Right hindlimb (tissue), 1 donor: ENCODE data around the gene PLA2G7.
"Not testable (repeated sequence)": the region's sequence is repeated elsewhere in the genome, so short reads cannot be mapped to it uniquely, and the experiment has no call there.

Source experiments
- DNase-seq: peaks from one replicate; pipeline ENCODE4 v3.0.0-alpha.2; 2018

Gene PLA2G7

DNA sequence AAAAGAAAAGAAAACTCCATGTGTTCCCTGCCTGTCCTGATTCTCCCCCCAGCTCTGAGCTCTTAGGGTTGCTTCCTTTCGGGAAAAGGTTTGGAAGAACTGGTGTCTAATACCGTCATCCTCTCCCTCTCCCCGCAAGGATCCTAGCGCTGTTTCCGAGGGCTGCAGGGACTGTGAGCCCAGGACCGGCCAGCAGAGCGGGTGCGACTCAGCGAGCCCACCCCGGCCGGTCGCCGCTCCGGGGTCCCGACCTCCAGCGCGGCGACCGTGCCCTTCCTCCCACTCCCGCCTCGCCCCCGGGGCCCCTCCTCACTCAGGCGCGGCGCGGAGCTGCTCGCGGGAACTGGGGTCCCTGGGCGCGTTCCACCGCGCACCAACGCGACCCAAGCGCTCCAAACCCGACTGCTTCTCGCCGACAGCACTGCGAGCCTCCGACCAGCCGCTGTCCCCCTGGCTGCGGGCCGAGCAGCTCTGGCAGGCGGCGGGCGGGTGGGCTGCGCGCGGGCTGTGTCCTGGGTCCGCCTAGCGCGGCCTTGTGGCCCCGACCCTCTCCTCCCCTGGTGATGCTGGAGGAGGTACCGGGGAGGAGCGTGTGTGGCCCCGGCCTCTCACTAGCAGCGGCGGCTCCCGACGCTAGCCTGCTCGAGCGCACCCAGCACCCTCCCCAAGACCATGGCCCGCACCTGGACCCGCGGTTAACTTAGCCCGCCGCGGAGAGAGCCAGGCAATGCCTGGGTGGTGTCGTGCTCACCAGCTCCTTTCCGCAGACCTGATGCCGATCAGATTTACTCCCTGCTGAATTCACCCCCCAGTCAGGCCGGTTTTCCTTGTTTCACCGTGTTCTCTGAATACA lies at the start of gene PLA2G7:
Gene PLA2G7, minus strand, starts transcription at position 509 of the 853 bp plus-strand sequence. CDS start 12,484 bp downstream, outside the sequence.
- peak; percentile 56 for DNase-seq

DNA sequence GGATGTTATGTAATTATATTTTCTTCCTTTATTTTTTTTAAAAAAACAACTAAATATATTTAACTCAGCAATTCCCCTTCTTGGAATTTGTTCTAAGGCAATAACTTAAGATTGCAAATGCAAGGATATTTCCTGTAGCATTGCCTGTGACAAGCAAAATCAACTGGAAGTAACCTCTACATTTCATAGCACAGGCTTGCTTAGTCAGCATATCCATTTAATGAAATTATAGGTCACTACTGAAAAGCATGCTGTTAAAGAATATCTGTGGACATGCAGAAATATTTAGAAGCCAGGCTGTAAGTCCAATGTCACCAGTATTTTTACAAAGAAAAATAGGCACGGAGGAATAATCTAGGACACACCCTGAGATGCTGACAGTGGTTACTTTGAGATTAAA lies 49.4 kb upstream of the PLA2G7 start:
- DNase-seq, result no peak

DNA sequence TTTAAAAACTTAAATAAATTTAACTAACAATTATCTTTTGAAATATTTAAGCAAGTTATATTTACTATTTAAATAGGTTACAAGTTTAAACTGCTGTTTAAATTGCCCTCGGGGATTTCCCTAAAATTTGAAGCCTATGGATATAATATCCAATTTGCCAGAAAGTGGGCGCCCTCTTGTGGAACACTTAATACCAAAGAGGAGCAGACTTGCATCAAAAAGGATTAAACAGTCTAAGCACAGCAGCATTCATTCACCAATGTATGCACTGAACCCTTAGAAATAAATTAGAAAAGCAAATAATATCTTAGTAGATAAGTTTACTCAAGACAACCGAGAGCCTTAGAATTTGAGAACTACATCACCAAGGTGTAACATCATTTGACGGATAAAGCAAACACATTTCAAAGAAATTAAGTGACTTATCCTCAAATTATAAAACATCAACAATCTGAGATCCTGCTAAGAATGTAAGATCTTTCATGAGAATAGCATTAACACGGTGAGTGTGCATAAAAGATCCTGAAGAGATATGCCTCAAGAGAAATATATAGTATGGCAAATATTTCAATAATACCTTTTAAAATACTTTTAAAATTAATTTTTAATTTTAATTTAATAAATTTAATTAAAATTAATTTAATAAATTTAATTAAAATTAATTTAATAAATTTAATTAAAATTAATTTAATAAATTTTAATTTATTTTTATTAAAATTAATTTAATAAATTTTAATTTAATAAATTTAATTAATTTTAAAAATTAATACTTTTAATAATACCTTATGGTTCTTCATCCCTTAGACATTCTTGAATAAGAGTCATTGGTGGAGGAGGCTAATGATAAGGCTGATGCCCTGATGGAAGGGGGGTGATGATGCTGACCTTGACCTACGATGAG lies 46.6 kb upstream of the PLA2G7 start:
- DNase-seq, result peak; percentile 52

DNA sequence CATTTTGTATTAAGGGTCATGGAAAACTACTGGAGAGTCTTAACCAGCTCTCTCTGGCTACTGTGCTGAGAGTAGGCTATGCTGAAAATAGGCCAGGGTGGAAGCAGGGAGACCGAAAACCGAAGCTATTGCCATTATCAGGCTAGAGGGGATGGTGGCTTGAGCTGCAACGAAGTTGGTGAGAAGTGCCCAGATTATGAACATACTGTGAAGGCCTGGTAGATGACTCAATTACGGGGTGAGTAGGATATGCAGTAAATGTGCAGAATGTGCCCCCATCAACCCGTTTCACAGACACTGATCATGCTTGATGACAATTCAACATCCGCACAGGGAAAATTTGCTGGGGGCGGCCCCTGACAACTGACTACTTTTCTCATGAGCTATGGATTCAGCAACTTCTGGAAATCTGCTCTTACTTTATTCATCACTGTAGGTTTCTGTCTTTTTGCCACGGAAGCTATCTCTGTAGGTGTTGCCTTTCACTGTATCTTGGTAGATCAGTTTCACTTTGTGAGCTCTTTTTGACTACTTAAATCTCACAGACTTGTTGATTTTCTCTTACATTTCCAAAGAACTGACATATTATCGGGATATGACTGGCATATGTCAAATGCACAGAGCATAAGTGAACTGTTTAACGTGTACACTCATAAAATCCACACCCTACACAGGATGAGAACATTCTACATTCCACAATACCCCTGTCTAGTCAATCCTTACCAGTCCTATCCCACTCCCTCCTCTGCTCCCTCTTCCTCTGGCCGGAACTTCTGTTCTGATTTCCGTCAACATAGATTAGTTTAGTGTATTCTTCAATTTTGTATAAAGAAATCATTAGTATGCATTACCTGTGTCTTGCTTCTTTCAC lies 42.5 kb upstream of the PLA2G7 start:
- no peak for DNase-seq

DNA sequence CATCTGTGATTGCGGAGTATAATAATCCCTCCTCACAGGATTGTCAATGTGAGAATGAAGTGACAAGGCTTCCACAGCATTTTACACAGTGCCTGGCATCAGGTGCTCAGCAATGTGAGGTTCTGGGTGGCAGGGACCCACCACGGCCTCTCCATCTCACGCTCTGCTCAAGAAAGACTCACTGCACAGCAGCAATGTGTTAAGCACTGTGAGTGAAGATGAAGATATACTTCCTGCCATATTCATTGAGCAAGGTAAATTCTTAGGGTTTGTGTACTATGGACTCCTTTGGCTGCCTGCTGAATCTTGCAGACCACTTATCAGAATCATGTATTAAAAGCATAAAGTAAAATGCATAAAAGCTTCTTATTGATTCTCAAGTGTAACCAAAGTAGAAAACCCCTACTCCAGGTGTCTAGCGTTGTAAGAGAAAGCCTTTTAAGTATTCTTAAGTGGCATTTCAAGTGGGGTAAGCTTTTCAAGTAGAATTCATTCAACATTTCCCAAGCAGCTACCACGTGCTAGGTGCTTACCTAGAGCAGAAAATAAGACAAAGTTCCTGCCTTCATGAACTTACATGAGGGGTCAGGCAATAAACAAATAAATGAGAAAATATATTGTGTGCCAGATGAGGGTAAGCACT lies 41.0 kb upstream of the PLA2G7 start:
- DNase-seq, result no peak

DNA sequence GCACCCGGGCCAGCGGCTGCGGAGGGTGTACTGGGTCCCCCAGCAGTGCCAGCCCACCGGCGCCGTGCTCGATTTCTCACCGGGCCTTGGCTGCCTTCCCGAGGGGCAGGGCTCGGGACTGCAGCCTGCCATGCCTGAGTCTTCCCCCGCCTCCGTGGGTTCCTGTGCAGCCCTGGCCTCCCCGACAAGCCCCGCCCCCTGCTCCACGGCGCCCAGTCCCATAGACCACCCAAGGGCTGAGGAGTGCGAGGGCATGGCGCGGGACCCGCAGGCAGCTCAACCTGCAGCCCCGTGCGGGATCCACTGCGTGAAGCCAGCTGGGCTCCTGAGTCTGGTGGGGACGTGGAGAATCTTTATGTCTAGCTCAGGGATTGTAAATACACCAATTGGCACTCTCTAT lies 39.6 kb upstream of the PLA2G7 start:
- not testable (repeated sequence) for DNase-seq

DNA sequence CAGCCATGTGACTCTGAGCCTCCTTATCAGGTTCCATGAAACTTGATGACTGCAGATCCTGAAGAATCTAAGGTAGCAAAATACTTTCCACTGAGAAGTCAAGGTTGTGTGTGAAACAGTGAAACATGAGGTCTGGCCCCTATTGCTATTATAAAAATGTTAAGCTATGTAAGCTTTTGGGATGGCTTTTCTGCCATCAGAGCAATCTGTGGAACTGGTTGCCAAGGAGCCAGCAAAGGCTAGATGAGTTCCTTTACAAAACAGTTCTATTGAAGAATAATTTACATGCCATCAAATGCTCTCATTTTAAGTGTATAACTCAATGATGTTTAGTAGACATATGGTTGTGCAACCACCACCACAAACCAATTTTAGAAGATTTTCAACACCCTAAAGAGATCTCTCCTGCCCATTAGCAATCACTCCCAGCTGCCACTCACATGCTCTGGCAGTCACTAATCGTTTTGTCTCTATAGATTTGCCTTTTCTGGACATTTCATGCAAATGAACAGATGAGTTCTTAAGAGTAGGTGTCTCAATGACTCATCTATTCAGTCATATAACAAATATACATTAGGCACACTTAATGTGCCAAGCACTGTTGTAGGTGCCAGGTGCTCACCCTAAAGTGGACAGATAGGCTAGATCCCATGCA lies 38.2 kb upstream of the PLA2G7 start:
- DNase-seq, result no peak

DNA sequence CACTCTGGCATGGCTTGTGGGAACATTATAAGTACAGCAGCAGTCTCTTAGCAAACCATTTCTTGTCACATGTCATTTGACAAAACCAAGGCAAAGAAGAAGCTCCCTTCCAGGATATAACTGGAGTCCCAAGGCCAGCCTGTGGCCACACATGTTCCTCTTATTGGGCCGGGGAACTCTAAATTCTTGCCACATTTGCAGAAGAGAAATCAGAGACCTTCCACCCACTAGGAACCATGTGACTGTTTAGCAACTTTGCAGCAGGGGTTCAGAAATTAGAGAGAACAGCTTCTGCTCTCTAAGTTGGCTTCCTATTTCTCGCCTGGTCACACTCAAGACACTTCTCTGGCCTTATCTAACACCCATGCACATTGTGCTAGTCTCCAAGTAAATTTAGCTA lies 37.6 kb upstream of the PLA2G7 start:
- peak; percentile 20 for DNase-seq

DNA sequence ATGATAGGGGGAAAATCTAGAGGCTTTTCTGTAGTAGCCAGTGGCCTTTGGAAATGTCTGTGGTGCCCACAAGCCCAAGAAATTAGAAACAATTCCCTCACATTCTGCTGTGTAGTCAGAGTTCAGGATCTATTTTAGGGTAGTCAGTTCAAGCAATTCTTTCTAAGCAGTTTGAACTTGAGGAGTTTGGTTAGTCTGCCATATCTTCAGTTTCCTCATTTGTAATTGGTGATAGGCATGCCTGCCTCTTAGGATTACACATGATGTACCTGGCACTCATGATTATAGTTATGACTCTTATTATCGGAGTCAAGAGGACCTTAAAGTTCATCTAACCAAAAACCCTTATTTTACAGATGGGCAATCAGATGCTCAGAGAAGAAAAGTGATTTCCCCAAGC lies 36.8 kb upstream of the PLA2G7 start:
- DNase-seq, result no peak

DNA sequence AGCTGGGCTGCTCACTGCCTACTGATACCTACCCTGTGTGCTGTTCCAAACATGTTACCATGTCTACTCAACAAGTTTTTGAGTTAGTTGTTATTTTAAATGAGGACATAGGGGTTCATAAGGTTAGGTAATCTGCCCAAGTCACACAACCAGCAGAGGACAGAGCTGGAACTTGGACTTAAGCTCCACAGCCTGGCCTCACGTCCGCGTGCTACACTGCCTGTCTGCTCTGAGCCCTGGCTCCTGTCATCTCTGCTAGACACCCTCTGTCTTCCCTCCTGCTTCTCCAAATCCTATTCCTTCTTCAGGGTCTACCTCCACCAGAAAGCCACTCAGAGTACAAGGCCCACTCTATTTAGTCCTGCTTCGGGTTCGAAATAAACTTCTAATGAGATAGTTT lies 29.8 kb upstream of the PLA2G7 start:
- no peak for DNase-seq

DNA sequence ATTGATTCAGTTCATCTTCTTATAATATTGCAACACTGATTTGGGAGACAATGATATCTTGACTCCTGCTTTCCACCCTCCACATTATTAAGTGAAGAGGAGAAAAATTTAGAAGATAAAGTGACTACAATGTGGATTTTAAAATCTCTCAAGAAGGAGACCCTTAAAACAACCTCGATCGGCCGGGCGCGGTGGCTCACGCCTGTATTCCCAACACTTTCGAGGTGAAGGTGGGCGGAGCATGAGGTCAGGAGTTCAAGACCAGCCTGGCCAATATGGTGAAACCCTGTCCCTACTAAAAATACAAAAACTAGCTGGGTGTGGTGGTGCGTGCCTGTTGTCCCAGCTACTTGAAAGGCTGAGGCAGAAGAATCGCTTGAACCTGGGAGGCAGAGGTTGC lies 29.1 kb upstream of the PLA2G7 start:
- DNase-seq, result not testable (repeated sequence)

DNA sequence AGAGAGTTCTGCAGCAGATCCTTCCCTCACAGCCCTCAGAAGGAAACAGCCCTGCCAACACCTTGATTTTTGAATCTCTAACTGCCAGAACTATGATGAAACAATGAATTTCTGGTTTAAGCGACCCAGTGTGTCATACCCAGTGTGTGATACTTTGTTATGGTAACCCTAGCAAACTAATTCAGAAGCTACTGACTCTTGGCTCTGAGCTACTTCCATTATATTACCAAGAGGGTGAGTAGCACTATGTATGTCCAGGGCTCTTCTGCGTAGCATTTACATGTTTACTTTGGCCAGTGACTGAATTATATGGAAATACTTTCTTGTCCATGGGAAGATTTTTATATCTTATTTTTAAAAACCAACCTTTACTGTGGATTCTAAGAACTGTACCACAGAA lies 28.3 kb upstream of the PLA2G7 start:
- DNase-seq, result no peak

DNA sequence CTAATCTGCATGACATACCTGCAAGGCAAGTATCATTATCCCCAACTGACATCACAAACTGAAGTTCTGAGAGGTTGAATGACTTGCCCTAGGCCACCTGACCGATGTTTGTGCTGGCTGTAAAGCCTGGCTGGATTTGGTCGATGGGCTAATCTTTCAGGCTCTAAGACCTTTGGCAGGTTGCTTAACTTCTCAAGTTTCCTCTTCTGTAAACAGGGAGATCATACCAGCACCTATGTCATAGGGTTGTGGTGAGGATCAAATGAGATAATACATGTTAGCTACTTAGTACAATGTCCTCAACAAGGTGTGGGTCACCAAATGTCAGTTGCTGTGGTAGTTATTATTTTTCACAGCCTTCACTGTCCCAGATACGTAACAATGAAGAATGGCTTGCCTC lies 25.8 kb upstream of the PLA2G7 start:
- DNase-seq, result no peak

DNA sequence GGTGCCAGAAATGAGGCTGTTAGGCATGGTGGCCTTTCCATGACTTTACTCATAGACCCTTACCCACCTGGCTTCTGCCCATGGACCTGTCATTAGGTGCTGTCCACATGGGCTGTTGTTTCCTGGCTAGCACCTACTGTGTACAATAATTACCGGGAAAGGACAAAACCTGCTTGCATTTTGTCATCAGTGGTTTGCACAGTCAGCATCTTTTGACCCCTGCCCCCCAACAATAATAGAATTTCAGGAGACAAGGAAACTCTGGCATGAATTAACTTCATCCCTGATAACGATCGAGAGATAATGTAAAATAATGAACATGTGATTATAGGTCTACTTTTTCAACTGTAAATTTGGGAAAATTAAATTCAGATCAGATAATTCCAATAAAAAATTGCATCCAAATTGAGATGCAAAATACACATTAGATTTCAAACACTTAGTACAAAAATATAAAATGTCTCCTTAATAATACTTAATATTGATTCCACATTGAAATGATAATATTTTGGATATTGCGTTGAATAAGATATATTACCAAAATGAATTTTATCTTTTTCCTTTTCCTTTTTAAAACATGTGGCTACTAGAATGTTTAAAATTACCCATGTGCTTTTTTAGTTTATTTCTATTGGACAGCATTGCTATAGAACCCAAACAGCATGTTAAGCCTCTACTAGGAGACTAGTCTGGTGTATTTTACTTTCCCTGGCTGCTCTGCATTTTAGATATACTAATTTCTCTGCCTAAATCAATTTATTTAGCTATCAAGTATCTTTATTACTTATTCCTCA lies 24.0 kb upstream of the PLA2G7 start:
- no peak for DNase-seq

DNA sequence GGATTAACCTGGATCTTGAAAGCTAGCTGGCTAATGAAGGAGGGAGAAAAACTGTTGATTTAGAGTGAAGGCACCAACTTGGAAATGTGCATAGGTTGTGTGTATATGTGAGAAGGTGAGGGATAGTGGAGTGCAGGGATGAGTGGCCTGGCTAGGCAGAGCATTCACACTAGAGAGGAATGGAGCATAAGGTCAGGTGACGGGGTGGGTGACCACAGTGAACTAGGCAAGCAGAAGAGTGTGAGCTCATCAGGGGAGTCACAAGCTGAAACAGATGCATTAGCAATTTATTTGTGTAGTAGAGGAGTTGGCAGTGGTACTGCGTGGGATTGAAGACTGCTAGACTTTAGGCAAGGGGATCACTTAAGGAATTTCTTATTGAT lies 22.0 kb upstream of the PLA2G7 start:
- no peak for DNase-seq

DNA sequence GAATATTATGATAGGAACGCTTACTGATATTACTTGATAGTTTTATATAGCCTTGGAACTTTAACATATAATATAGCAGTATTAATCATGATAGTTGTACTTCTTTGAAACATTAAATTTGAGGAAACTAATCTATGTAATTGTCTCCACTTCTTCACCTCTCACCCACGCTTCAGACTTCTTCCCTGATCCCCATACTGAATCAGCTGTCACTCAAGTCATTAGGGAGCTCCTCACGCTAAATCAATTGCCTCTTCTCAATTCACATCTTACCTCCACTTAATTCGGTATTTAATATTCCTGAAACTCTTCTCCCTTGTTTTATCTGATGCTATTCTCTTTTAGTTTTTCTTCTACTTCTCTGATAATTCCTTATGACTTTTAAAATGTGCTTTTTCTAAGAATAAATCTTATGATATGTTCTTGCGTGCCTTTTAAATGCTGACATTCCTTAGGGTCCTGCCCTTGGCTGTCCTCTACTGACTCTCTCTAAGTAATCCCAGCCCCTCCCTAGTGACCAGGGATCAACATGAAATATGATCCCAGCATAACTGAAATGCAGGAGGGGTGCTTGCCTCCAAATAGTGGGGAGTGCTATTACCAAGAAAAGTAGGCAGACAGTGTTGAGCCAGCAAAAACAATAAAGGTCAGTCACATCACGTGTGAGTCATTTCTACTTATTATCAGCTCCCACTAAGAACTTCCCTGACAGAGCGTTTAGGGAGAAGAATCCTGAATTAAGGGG lies 21.5 kb upstream of the PLA2G7 start:
- peak; percentile 41 for DNase-seq

DNA sequence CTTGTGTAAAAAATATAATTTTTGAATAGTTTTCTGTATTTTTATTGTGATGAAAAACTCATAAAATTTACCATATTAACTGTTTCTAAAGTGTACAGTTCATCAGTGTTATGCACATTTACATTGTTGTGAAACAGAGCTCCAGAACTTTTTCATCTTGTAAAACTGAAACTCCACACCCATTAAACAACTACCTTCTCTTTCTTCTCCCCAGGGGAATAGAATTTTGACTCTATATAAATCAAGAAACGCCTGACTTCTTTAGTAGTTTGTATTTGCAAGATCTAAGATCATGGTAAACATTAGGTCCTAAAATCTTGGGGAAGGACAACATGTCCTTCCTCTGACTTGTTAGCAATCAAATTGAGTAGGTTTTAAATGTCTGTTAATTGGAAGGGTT lies 20.7 kb upstream of the PLA2G7 start:
- DNase-seq, result no peak

DNA sequence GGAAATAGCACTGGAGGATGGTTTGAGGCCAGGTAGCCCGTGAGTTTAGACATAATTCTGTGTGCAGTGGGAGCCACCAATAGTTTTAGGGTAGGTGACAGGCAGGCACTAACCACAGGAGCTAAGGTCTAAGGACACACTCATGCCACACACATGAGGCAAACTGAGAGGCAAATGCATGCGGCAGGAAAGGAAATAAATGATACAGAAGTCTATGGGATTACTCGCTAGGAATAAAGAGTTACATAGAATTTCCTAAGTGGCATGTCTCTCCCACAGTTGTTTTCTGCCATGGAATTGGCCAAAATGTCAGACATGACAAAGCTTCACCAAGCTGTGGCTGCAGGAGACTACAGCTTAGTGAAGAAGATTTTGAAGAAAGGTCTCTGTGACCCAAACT lies 16.5 kb upstream of the PLA2G7 start:
- no peak for DNase-seq

DNA sequence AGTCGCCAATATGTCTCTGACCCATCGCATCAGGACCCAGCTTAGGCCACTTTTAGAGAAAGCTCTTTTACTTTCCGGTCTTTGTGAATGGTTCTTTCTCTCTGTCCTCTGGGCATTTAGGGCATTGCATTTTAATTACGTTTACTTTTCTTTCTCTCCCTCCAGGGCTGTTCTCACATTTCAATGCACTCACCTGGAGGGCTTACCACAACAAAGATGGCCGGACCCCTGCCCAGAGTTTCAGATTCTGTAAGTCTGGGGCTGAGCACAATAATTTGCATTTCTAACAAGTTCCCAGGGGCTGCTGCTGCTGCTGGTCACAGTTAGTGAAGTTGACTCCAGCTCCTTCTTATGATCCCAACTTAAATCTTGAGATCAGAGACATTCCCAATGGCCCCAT lies 14.6 kb upstream of the PLA2G7 start:
- no peak for DNase-seq

DNA sequence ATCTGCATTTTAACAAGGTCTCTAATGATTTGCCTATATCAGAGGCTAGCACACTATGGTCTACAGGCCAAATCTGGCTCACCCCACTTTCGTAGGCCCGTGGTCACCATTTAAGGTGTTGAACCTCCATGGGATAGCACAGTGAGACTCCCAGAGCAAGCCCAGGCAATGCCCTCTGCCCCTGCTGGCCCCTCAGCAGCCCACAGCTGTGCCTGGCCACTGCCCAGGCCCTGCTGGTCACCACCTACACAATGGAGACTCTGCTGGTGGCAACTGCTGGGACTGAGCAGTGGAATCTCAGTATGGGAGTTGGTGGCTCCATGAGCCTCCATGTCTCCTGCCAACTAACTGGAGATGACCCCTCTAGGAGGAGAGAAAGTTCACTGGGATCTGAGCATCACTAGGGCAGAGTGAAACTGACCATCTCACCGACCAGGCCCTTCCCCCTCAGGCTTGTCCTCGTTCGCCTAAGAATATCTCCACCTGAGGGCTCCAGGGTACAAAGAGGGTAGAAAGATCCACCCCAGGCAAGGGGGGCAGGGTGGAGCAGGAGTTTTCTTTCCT lies 13.8 kb upstream of the PLA2G7 start:
- no peak for DNase-seq
